ENCODE measurements around the gene CYFIP2.

DNA sequence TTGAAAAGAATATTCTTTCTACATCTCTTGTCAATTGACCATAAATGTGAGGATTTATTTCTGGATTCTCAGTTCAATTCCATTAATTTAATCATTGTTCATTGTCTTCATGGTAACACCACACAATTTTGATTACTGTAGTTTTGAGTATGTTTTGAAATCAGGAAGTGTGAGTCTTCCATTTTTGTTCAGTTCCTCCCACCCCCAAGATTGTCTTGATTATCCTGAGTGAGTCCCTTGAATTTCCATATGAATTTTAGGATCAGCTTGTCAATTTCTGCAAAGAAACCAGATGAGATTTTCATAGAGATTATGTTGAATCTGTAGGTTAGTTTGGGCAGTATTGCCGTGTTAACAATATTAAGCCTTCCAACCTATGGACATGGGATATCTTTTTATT lies 9.5 kb downstream of the CYFIP2 start:
- TF ChIP-seq POLR2A (IDR thresholded peaks at IDR 0.05), result no peak
- TF ChIP-seq, protein P1, sequence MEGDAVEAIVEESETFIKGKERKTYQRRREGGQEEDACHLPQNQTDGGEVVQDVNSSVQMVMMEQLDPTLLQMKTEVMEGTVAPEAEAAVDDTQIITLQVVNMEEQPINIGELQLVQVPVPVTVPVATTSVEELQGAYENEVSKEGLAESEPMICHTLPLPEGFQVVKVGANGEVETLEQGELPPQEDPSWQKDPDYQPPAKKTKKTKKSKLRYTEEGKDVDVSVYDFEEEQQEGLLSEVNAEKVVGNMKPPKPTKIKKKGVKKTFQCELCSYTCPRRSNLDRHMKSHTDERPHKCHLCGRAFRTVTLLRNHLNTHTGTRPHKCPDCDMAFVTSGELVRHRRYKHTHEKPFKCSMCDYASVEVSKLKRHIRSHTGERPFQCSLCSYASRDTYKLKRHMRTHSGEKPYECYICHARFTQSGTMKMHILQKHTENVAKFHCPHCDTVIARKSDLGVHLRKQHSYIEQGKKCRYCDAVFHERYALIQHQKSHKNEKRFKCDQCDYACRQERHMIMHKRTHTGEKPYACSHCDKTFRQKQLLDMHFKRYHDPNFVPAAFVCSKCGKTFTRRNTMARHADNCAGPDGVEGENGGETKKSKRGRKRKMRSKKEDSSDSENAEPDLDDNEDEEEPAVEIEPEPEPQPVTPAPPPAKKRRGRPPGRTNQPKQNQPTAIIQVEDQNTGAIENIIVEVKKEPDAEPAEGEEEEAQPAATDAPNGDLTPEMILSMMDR (IDR thresholded peaks at IDR 0.05), result no peak

All from prostate gland (tissue), 2 donors.